GM12865 (cell line): ENCODE data around the gene PROK2.

Source experiments
- DNase-seq: peaks from one replicate; pipeline ENCODE4 v3.0.0; 2010; ENCODE audit warnings: low read depth
- H3K4me3 ChIP-seq: 2 replicates; pipeline ENCODE4 v1.5.1; 2011; ENCODE audit warnings: mild to moderate bottlenecking, low read depth, low read length, control low read depth
- CTCF ChIP-seq: IDR thresholded peaks from 2 replicates; pipeline ENCODE4 v1.5.1; 2011; ENCODE audit warnings: low read length, control low read depth, low read depth, inconsistent platforms; ENCODE audit not compliant: insufficient read depth; ENCODE audit errors: missing control alignments

Gene PROK2

DNA sequence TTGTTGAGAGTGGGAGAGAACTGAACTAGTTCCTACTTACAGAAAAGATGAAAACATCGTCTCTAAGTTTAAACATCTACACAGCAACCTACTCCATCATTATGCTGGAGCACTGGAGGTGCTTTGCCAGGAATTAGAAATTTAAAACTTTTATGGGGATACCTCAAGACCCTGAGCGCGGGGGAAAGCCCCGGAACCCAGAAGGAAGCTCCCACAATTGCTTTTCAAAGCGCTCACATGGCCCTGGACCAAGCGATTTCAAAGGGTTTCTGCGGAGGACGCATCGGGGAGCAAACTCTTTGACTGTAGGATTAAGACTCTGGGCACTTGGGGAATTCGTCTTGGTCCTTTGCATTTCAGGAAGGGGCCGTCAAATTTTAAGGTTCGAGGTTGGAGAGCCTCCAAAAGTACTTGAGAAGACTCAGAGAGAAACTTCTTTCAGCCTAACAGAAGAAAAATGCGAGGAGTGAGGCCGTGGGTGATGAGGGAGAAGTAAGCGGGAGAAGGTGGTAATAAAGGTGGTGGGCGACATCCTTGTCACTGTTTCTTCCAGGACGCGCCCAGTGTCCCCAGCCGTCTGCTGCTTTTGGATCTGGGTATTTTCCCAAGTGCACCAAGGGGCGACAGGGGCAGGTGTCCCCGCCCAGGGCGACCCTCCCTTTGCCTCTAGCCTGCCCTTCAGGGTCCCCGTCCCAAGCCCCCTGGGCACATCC is 591 bp downstream of the PROK2 start:
- no peak for TF ChIP-seq CTCF
- DNase-seq: no peak
- no peak overlapping the region for H3K4me3 ChIP-seq

DNA sequence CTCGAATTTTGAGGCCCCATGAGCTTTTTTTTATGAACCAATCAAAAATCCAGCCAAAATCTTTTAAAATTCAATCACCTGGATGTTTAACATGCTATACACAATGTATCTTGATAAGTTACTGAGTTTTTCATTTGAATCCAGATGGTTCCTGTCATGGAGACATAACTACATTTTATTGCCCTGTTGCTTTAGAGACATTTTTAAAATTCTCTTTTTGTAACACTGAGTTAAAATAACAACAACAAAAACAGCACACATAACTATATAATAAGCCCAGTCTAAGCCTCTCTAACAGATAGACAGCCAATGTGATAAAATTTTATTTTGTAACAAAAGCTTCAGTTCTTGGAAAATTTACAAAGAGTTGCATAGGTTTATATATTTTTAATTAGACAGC is 1.8 kb downstream of the PROK2 start:
- no peak overlapping the region for H3K4me3 ChIP-seq
- DNase-seq: no peak
- no peak for TF ChIP-seq CTCF

DNA sequence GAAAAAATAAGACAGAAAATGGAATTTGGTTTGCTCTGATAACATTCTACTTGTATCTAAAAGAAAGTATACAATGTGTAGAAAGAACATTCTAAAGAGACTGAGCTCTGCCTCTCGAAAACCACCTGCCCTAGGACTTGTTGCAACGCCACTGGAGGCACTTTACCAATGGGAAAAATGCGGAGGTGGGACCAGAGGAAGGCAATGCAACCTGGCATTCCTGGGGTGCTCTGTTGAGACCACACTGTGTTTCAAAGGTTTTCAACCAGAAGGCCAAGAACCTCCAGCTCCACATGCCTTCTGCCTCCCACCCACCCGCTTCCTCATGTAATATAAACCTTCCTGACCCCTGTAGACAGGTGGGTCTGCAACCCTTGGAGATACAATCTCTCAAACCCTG is 4.5 kb downstream of the PROK2 start:
- TF ChIP-seq CTCF: no peak
- no peak for DNase-seq
- no peak overlapping the region for H3K4me3 ChIP-seq

- TF ChIP-seq CTCF: no peak
- no peak overlapping the region for H3K4me3 ChIP-seq
- no peak for DNase-seq
These were observed 5.1 kb downstream of the PROK2 start for GRCh38 chr3:71779674-71780377.

GRCh38 chr3:71778353-71778752 is 6.6 kb downstream of the PROK2 start:
- DNase-seq: peak; percentile 5
- H3K4me3 ChIP-seq: no peak overlapping the region
- TF ChIP-seq CTCF: no peak

GRCh38 chr3:71776538-71776937 is 8.4 kb downstream of the PROK2 start:
- no peak overlapping the region for H3K4me3 ChIP-seq
- no peak for DNase-seq
- no peak for TF ChIP-seq CTCF
